Stimulated activated CD8-positive, alpha-beta memory T cell treated with anti-CD3 and anti-CD28 coated beads, Interleukin-12 subunit alpha, Interleukin-12 subunit beta, amount 100 ng/mL, for 24 hours (primary cell): ENCODE measurements around the gene ZC3H8.

ENCODE experiments used
- DNase-seq: peaks from one replicate; pipeline ENCODE4 v3.0.0-alpha.2; 2020; ENCODE audit errors: extremely low read depth

ZC3H8 gene

GRCh38 chr2:112164876-112165275 lies 90.0 kb downstream of the ZC3H8 start:
- DNase-seq: no peak

- DNase-seq: no peak
Measured at GRCh38 chr2:112163541-112163981, 91.3 kb downstream of the ZC3H8 start.

- no peak for DNase-seq
Measured at GRCh38 chr2:112162956-112163355, 91.9 kb downstream of the ZC3H8 start.

- no peak for DNase-seq
Measured at GRCh38 chr2:112162341-112162740, 92.5 kb downstream of the ZC3H8 start.
